ENCODE data around the gene CPSF7.
A peak's percentile ranks its signal among the peaks of the same experiment; 100 is the strongest.
"Not testable (repeated sequence)": the region's sequence is repeated elsewhere in the genome, so short reads cannot be mapped to it uniquely, and the experiment has no call there.

The CPSF7 gene

DNA sequence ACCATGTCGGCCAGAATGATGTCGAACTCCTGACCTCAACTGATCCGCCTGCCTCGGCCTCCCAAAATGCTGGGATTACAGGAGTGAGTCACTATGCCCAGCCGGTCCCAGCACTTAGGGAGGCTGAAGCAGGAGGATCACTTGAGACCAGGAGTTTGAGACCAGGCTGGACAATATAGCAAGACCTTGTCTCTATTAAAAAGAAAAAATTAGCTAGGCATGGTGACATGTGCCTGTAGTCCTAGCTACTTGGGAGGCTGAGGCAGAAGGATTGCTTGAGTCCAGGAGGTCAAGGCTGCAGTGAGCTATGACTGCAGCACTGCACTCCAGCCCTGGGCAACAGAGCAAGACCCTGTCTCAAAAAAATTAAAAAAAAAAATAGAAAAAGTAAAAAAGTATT is 45.9 kb downstream of the CPSF7 start:
- not testable (repeated sequence) for DNase-seq

GRCh38 chr11:61380884-61381283 is 48.9 kb downstream of the CPSF7 start:
- DNase-seq = no peak

DNA sequence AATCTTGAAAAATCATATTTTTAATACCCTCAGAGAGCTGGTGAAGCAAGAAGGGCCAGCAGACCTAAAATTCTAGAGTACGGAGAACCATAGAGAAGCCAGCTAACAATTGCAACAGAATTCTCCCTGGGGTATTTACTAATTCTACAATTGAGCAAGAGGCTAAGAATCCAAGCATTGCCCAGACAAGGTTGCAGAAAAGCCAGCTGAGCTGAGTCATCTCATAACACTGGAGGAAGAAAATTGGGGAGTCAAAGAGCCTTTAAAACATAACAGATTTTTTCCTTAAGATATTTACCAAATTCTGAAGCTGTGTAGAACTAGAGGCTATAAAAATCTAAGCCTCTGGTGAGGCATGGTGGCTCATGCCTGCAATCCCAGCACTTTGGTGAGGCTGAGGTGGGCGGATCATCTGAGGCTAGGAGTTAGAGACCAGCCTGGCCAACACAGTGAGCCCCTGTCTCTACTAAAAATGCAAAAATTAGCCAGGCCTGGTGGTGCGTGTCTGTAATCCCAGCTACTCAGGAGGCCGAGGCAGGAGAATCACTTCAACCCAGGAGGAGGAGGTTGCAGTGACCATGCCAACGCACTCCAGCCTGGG is 51.0 kb downstream of the CPSF7 start:
- DNase-seq = no peak

DNA sequence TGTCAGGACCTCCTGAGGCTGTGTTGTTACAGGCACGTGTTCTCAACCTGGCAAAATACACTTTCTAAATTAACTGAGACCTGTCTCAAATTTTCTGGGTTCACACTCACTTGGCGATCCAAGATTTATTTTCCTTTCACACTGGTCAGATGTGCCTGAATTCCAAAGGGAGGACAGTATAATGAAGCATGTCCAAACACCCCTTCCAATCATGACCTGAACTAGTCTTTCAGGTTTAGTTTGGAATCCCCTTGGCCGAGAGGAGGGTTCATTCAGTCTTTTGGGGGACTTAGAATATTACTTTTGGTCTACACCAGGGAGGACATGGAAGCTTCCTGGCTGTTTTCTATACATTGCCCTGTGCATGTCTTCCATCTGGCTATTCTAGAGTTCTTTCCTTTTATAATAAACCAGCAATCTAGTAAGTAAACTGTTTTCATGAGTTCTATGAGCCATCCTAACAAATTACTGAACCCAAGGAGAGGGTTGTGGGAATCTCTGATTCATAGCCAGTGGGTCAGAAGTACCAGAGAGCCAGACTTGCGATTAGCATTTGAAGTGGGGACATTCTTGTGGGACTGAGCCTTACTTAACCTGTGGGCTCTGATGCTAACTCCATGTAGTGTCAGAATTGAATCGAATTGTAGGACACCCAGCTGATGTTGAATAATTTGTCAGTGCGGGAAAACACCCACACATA is 52.2 kb downstream of the CPSF7 start:
- DNase-seq = no peak

- DNase-seq = no peak
These were observed 54.0 kb downstream of the CPSF7 start for GRCh38 chr11:61375761-61376108.

- no peak for DNase-seq
These were observed 56.9 kb downstream of the CPSF7 start for GRCh38 chr11:61372659-61373420.

GRCh38 chr11:61370349-61371005 is 59.3 kb downstream of the CPSF7 start:
- DNase-seq = no peak

- no peak for DNase-seq
These were observed 60.1 kb downstream of the CPSF7 start for GRCh38 chr11:61369372-61370348.

- DNase-seq = no peak
These were observed 61.1 kb downstream of the CPSF7 start for GRCh38 chr11:61368646-61369045.

DNA sequence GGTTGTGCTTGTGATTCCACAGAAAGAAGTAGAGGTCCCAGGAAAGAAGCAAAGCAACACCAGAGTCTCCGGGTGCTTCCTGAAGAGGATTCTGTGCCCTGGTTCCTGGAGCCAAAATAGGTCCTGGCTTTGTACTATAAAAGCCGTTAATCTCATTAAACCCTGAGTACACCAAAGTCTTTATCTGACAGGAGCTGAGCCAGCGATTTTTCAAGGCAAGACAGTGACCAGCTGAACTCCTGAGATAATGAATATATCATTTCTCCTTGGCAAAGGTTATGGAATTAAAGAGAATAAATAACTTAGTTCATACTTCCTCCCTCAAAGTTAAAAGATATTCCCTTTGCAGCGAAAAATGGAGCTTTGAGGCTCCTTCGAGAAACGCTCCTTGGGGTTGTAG is 62.4 kb downstream of the CPSF7 start:
- DNase-seq = no peak

- DNase-seq = no peak
These were observed 65.6 kb downstream of the CPSF7 start for GRCh38 chr11:61364012-61364675.

GRCh38 chr11:61362542-61362875 is 67.3 kb downstream of the CPSF7 start:
- no peak for DNase-seq

DNA sequence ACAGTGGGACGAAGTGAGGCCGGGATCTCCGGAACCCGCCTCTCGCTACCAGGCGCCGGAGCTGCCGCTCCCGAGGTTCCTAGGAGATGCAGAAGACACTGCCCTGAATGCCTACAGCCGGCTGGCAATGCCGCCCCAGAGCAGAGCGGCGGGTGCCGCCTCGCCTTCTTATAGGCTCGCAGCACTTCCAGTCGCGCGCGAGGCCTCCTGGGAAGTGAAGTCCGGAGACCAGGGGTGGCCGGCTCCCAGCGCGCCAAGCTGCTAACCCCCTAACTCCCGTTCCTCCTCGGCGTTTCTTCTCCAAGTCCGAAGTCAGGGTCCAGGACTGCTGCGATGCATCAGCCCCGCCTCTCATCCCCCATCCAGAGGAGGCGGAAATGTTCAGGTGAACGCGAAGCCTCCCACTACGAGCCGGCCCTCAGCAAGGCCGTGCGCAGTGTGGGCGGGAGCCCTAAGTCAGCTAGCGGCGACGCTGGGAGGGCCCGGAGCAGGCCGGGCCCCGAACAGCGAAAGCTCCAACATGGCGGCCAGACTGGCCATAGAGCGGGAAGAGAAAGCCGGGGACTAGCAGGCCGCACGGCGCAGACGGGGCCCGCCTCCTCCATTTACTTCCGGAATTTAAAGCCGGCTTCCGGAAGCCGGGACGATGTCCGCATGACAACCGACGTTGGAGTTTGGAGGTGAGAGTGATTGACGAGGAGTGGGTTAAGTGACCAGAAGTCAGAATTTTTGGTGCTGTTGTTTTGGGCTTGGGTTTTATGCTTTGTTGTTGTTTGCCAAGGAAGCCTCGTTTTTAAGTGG is 67.8 kb downstream of the CPSF7 start, which contains the start of the genes CYB561A3 and TMEM138:
CYB561A3 (minus strand) TSS at position 142 of the 801 bp plus-strand sequence. CDS start 5,169 bp downstream, outside the sequence.
TMEM138 (plus strand) TSS at position 634 of the 801 bp plus-strand sequence. CDS start 2,017 bp downstream, outside the sequence.
- DNase-seq = peak; percentile 86 to 93

GRCh38 chr11:61361237-61361740 is 68.5 kb downstream of the CPSF7 start:
- DNase-seq = no peak

- DNase-seq = no peak
These were observed 70.3 kb downstream of the CPSF7 start for GRCh38 chr11:61359516-61359915.

DNA sequence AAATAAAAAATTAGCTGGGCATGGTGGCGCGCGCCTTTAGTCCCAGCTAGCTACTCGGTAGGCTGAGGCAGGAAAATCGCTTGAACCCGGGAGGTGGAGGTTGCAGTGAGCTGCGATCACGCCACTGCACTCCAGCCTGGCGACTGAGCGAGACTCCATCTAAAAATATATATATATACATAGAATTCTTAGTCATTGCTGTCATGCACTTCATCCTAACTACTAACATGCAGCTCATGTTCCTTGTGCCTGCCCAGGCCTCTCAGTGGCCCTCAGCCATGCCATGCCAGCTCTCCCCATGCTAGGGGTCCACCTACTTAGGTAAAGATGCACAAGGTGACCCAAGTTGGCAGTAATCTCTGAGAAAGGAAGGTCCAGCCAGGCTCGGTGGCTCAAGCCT is 71.2 kb downstream of the CPSF7 start:
- DNase-seq = no peak

- DNase-seq = no peak
These were observed 71.9 kb downstream of the CPSF7 start for GRCh38 chr11:61357894-61358239.

DNA sequence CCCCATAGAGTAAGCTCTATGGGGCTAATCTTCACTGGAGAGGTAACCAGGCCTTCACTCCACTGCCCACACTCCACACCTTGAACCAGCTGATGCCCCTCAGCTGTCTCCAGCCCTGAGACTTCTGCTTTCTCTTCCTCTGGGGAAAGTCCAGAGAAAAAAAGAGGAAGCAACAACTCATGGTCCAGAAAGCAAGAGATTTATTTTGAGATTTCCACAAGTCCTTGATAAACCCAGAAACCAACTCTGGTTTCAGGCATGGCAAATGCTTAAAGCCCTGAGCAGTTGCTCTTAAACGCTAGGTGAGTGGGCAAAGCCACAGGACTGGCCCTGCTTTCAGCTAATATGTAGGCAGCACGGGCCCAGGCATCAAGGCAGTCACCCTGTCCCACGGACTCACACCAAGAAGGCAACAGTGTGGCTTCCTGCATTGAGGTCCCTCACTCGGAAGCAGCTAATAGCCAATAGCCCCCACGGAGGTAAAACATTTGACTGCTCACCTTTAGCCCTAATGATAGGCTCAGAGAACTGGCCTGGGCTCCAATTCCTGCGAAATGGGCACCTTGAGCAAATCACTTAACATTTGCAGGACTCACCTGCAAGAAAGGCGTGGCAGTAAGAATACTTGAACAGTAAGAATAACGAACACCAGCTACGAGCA is 72.4 kb downstream of the CPSF7 start:
- DNase-seq = no peak

DNA sequence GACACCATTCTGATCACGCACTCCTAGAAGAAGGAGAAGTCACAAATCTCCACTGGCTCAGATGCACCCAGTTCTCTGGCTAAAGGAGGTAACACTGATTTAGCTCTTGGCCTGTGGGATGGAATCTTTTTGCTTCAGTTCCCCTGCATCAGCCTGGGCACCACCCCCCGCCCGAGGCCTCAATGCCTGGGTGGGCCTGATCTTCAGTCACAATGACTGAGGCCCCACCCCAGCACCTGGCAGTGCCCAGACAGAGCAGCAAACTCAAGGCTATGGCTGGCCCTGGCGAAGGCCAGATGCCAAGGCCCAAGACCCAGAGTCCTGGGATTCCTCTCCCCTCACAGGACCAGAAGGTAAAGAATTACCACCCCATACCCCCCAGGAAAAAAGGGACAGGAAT is 73.1 kb downstream of the CPSF7 start:
- no peak for DNase-seq

- DNase-seq = no peak
These were observed 75.6 kb downstream of the CPSF7 start for GRCh38 chr11:61354208-61354607.
